GM12875 (cell line): ENCODE results near the gene SLC2A1.

Experiments
- H3K4me3 ChIP-seq: one replicate; pipeline ENCODE4 v1.5.1; 2011; ENCODE audit warnings: low read depth, low read length, control low read depth
- CTCF ChIP-seq: IDR thresholded peaks from 2 replicates; pipeline ENCODE4 v1.5.1; 2011; ENCODE audit warnings: low read depth, mild to moderate bottlenecking, control low read depth, inconsistent platforms, low read length, moderate library complexity, borderline replicate concordance; ENCODE audit not compliant: insufficient read depth

The SLC2A1 gene

DNA sequence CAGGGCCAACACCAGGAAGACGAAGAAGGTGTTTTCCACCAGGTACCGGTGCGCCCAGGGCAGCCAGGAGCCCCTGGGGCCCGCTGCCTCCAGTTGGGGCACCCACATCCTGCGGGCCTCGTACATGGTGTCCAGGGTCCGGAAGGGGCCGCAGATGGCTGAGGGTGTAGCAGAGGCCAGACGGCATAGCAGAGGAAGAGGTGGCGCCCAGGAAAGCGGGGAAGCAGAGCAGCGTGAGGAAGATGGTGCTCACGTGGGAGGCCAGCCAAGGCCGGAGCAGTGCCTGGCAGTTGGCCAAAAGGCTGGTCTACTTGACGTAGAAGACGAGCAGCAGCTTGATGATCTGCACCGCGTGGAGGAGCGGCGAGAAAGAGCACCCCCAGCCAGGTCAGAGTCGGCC lies 71.9 kb downstream of the SLC2A1 start:
- no peak for TF ChIP-seq CTCF
- no peak overlapping the region for H3K4me3 ChIP-seq

GRCh38 chr1:42886046-42886739 lies 72.5 kb downstream of the SLC2A1 start:
- TF ChIP-seq CTCF, result no peak

GRCh38 chr1:42880384-42880783 lies 78.3 kb downstream of the SLC2A1 start:
- no peak overlapping the region for H3K4me3 ChIP-seq
- no peak for TF ChIP-seq CTCF

More at GRCh38 chr1:42886046-42886739, 72.5 kb downstream of the SLC2A1 start:
- no peak overlapping the region for H3K4me3 ChIP-seq

DNA sequence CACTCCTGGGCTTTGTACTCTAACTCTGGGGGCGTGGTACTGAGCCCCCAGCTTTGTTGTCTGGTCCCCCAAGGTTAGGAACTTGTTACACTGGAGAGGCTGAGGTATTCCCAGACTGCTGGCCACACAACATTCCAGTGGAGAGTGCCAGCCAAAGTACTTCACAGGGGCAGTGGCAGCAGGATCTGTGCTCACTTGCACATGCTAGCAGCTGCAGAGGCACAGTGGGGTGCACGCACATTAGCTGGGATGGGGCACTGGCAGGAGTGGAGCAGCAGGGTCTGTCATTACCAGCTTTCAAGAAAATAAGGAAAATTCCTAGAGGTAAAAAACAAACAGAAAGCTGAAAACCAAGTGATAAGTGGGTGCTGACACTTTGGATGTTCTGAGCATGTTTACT lies 81.3 kb downstream of the SLC2A1 start:
- TF ChIP-seq CTCF, result no peak
- no peak overlapping the region for H3K4me3 ChIP-seq

DNA sequence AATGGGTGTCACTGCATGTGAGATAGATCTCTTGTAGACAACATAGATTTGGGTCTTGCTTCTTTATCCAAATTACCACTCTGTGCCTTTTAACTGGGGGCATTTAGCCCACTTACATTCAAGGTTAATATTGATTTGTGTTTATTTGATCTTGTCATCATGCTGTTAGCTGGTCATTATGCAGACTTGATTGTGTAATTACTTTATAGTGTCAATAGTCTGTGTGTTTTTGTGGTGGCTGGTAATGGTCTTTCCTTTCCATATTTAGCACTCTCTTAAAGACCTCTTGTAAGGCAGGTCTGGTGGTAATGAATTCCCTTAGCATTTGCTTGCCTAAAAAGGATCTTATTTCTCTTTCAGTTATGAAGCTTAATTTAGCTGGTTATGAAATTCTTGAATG lies 82.7 kb downstream of the SLC2A1 start:
- no peak overlapping the region for H3K4me3 ChIP-seq
- no peak for TF ChIP-seq CTCF
